Peyer's patch (tissue), 4 donors: ENCODE results near the gene WDR49.

Experiments
- POLR2A ChIP-seq, 2 donors: fragments of 450-650 bp; IDR thresholded peaks; one replicate each; pipeline ENCODE4 v1.5.1; 2017; ENCODE audit warnings: antibody characterized with exemption in 2 of 2, mild to moderate bottlenecking in 2 of 2, moderate library complexity in 2 of 2
- TF ChIP-seq, protein P1 (sequence below), 6 experiments: fragments of 450-650 bp in 4 of 6; fragments of 200-600 bp in 2 of 6; sonication (generic) in 1 of 6; IDR thresholded peaks; one replicate each; pipeline ENCODE4 v1.5.1; 2017 to 2019; ENCODE audit warnings: antibody characterized with exemption in 6 of 6, mild to moderate bottlenecking in 3 of 6, moderate library complexity in 1 of 6

DNA sequence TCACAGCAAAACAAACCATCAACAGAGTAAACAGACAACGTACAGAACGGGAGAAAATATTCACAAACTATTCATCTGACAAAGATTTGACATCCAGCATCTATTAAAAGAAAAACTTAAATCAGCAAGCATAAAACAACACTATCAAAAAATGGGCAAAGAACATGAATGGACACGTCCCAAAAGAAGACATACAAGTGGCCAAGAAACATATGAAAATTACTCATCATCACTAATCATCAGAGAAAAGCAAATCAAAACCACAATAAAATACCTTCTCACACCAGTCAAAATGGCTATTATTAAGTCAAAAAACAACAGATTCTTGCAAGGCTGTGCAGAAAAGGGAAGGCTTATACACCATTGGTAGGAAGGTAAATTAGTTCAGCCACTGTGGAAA, 166.2 kb downstream of the WDR49 start:
- TF ChIP-seq, protein P1, sequence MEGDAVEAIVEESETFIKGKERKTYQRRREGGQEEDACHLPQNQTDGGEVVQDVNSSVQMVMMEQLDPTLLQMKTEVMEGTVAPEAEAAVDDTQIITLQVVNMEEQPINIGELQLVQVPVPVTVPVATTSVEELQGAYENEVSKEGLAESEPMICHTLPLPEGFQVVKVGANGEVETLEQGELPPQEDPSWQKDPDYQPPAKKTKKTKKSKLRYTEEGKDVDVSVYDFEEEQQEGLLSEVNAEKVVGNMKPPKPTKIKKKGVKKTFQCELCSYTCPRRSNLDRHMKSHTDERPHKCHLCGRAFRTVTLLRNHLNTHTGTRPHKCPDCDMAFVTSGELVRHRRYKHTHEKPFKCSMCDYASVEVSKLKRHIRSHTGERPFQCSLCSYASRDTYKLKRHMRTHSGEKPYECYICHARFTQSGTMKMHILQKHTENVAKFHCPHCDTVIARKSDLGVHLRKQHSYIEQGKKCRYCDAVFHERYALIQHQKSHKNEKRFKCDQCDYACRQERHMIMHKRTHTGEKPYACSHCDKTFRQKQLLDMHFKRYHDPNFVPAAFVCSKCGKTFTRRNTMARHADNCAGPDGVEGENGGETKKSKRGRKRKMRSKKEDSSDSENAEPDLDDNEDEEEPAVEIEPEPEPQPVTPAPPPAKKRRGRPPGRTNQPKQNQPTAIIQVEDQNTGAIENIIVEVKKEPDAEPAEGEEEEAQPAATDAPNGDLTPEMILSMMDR (IDR thresholded peaks at IDR 0.05) = no peak
- TF ChIP-seq POLR2A (IDR thresholded peaks at IDR 0.05) = no peak
